Muscle layer of duodenum (tissue), 2 donors: Measurements from ENCODE around the gene HOXB3.

Source experiments
- H3K27ac ChIP-seq: one replicate; pipeline ENCODE4 v1.7.0; 2013; ENCODE audit warnings: mild to moderate bottlenecking, low read length
- H3K27me3 ChIP-seq: one replicate; pipeline ENCODE4 v1.7.0; 2013; ENCODE audit warnings: low read depth, mild to moderate bottlenecking, control low read depth, low read length
- H3K36me3 ChIP-seq, 2 donors: one replicate each; pipeline ENCODE4 v1.7.0; 2013; ENCODE audit warnings: low read length in 2 of 2, control low read depth in 1 of 2, mild to moderate bottlenecking in 1 of 2; ENCODE audit not compliant: insufficient read depth in 2 of 2, control insufficient read depth in 1 of 2
- H3K4me1 ChIP-seq, 2 donors: one replicate each; pipeline ENCODE4 v1.7.0; 2013; ENCODE audit warnings: low read length in 2 of 2, mild to moderate bottlenecking in 2 of 2, control low read depth in 1 of 2, moderate library complexity in 1 of 2; ENCODE audit not compliant: insufficient read depth in 2 of 2, control insufficient read depth in 1 of 2
- H3K4me3 ChIP-seq, 2 donors: one replicate each; pipeline ENCODE4 v1.7.0; 2013; ENCODE audit warnings: low read length in 2 of 2, low read depth in 1 of 2, mild to moderate bottlenecking in 1 of 2
- H3K9me3 ChIP-seq, 2 donors: one replicate each; pipeline ENCODE4 v1.7.0; 2013; ENCODE audit warnings: low read length in 2 of 2, control low read depth in 1 of 2, mild to moderate bottlenecking in 1 of 2; ENCODE audit not compliant: control insufficient read depth in 1 of 2
- donor health status: healthy.

The HOXB3 gene

GRCh38 chr17:48630009-48630924, 40.2 kb upstream of the HOXB3 start:
- Histone ChIP-seq H3K9me3 (no peaks in the 10 kb centered on the region), H3K4me1 (peaks cover 0 to 15% of the 10 kb centered on the region in 2 donors), H3K4me3 (no peak overlapping the region), H3K36me3 (no peaks in the 10 kb centered on the region), H3K27me3 (peaks cover 97% of the 10 kb centered on the region), H3K27ac (no peak overlapping the region)

- H3K27me3 ChIP-seq, result peaks cover 97% of the 10 kb centered on the region
- H3K4me3 ChIP-seq, result no peak overlapping the region
- H3K4me1 ChIP-seq, result peaks cover 0 to 23% of the 10 kb centered on the region in 2 donors
- H3K9me3 ChIP-seq, result no peaks in the 10 kb centered on the region
- no peaks in the 10 kb centered on the region for H3K36me3 ChIP-seq
- no peak overlapping the region for H3K27ac ChIP-seq
These were observed 39.3 kb upstream of the HOXB3 start for GRCh38 chr17:48629411-48629759.

- peaks cover 97% of the 10 kb centered on the region for H3K27me3 ChIP-seq
- H3K4me3 ChIP-seq, result no peak overlapping the region
- no peak overlapping the region for H3K27ac ChIP-seq
- no peaks in the 10 kb centered on the region for H3K9me3 ChIP-seq
- peaks cover 0 to 23% of the 10 kb centered on the region in 2 donors for H3K4me1 ChIP-seq
- no peaks in the 10 kb centered on the region for H3K36me3 ChIP-seq
These were observed 38.8 kb upstream of the HOXB3 start for GRCh38 chr17:48628649-48629410.

GRCh38 chr17:48627623-48628521, 37.8 kb upstream of the HOXB3 start:
- Histone ChIP-seq H3K9me3 (no peaks in the 10 kb centered on the region), H3K36me3 (no peaks in the 10 kb centered on the region), H3K27ac (no peak overlapping the region), H3K4me3 (no peak overlapping the region), H3K27me3 (peaks cover 97% of the 10 kb centered on the region), H3K4me1 (peaks cover 0 to 23% of the 10 kb centered on the region in 2 donors)

GRCh38 chr17:48627118-48627597, 37.1 kb upstream of the HOXB3 start:
- H3K9me3 ChIP-seq, result no peaks in the 10 kb centered on the region

GRCh38 chr17:48626245-48627117, 36.4 kb upstream of the HOXB3 start, which contains the start of gene HOXB9:
Gene HOXB9, minus strand, starts transcription at chr17:48626358. Its CDS starts 89 bp downstream, at chr17:48626269.
- Histone ChIP-seq H3K36me3 (no peaks in the 10 kb centered on the region), H3K27me3 (peaks cover 97% of the 10 kb centered on the region), H3K4me1 (peaks cover 0 to 23% of the 10 kb centered on the region in 2 donors), H3K4me3 (peak within 1 kb of the TSS; percentile 30 to 39), H3K27ac (no peak within 1 kb of the TSS), H3K9me3 (no peaks in the 10 kb centered on the region)

More at GRCh38 chr17:48627118-48627597, 37.1 kb upstream of the HOXB3 start:
- peaks cover 97% of the 10 kb centered on the region for H3K27me3 ChIP-seq
- H3K4me1 ChIP-seq, result peaks cover 0 to 23% of the 10 kb centered on the region in 2 donors
- H3K4me3 ChIP-seq, result no peak overlapping the region
- no peak overlapping the region for H3K27ac ChIP-seq
- H3K36me3 ChIP-seq, result no peaks in the 10 kb centered on the region

GRCh38 chr17:48625495-48626244, 35.6 kb upstream of the HOXB3 start:
- H3K36me3 ChIP-seq, result no peaks in the 10 kb centered on the region
- peak overlapping the region; percentile 30 to 39 for H3K4me3 ChIP-seq
- no peaks in the 10 kb centered on the region for H3K9me3 ChIP-seq
- no peak overlapping the region for H3K27ac ChIP-seq
- peaks cover 97% of the 10 kb centered on the region for H3K27me3 ChIP-seq
- H3K4me1 ChIP-seq, result peaks cover 0 to 23% of the 10 kb centered on the region in 2 donors

GRCh38 chr17:48624544-48625494, 34.8 kb upstream of the HOXB3 start:
- H3K4me3 ChIP-seq, result peak overlapping the region; percentile 30 to 39
- no peaks in the 10 kb centered on the region for H3K9me3 ChIP-seq
- no peaks in the 10 kb centered on the region for H3K36me3 ChIP-seq
- peaks cover 97% of the 10 kb centered on the region for H3K27me3 ChIP-seq
- peaks cover 0 to 23% of the 10 kb centered on the region in 2 donors for H3K4me1 ChIP-seq
- H3K27ac ChIP-seq, result no peak overlapping the region

GRCh38 chr17:48624118-48624517, 34.1 kb upstream of the HOXB3 start:
- Histone ChIP-seq H3K27ac (no peak overlapping the region), H3K9me3 (no peaks in the 10 kb centered on the region), H3K36me3 (no peaks in the 10 kb centered on the region), H3K4me1 (peaks cover 0 to 23% of the 10 kb centered on the region in 2 donors), H3K27me3 (peaks cover 94% of the 10 kb centered on the region), H3K4me3 (no peak overlapping the region)
